PFSK-1 (cell line): ENCODE data around the gene EIF1B.

Source experiments
- FOXP2 ChIP-seq: optimal IDR thresholded peaks from 2 replicates; pipeline ENCODE3; 2011; ENCODE audit warnings: borderline replicate concordance, control low read depth, inconsistent platforms; ENCODE audit not compliant: insufficient read depth; ENCODE audit errors: extremely low read length, extremely low read depth
- POLR2AphosphoS5 ChIP-seq: IDR thresholded peaks from 2 replicates; pipeline ENCODE4 v1.6.1; 2012; ENCODE audit warnings: low read depth, mild to moderate bottlenecking, control low read depth, low read length, moderate library complexity
- SIN3A ChIP-seq: IDR thresholded peaks from 2 replicates; pipeline ENCODE4 v1.6.1; 2012; ENCODE audit warnings: mild to moderate bottlenecking, low read length, moderate library complexity, borderline replicate concordance; ENCODE audit not compliant: insufficient read depth
- TAF1 ChIP-seq: IDR thresholded peaks from 2 replicates; pipeline ENCODE4 v1.6.1; 2012; ENCODE audit warnings: low read length, control low read depth, borderline replicate concordance; ENCODE audit not compliant: insufficient read depth
- TF ChIP-seq, protein P1 (sequence below), 2 experiments: IDR thresholded peaks; 2 replicates each; pipeline versions ENCODE4 v1.6.1 to v1.8.0; 2011 to 2012; ENCODE audit warnings: low read depth in 2 of 2, low read length in 2 of 2, control low read depth in 1 of 2, inconsistent platforms in 1 of 2, mild to moderate bottlenecking in 1 of 2, moderate library complexity in 1 of 2; ENCODE audit not compliant: insufficient read depth in 1 of 2

The EIF1B gene

DNA sequence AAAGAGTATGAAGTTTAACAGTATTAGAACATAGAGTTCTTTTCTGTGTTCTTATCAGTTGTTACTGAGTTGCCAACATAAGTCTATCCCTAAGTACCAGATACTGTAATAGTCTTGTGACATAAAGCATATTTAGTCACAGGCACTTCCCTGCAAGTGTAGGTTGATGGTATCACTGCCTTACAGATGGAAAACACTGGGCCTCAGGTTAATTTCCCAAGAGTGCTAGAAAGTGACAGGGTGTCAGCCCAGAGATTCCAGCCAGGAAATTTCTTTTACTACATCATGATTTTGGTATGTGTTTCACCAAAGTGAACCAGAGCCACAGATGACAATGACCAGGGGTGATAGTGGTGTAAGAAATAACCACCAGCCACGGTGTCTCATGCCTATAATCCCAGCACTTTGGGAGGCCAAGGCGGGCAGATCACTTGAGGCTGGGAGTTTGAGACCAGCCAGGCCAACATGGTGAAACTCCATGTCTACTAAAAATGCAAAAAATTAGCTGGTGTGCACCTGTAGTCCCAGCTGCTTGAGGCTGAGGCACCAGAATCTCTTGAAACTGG is 3.2 kb downstream of the EIF1B start:
- TF ChIP-seq POLR2AphosphoS5 (no peak), FOXP2 (no peak), SIN3A (no peak), TAF1 (no peak)
- TF ChIP-seq, protein P1, sequence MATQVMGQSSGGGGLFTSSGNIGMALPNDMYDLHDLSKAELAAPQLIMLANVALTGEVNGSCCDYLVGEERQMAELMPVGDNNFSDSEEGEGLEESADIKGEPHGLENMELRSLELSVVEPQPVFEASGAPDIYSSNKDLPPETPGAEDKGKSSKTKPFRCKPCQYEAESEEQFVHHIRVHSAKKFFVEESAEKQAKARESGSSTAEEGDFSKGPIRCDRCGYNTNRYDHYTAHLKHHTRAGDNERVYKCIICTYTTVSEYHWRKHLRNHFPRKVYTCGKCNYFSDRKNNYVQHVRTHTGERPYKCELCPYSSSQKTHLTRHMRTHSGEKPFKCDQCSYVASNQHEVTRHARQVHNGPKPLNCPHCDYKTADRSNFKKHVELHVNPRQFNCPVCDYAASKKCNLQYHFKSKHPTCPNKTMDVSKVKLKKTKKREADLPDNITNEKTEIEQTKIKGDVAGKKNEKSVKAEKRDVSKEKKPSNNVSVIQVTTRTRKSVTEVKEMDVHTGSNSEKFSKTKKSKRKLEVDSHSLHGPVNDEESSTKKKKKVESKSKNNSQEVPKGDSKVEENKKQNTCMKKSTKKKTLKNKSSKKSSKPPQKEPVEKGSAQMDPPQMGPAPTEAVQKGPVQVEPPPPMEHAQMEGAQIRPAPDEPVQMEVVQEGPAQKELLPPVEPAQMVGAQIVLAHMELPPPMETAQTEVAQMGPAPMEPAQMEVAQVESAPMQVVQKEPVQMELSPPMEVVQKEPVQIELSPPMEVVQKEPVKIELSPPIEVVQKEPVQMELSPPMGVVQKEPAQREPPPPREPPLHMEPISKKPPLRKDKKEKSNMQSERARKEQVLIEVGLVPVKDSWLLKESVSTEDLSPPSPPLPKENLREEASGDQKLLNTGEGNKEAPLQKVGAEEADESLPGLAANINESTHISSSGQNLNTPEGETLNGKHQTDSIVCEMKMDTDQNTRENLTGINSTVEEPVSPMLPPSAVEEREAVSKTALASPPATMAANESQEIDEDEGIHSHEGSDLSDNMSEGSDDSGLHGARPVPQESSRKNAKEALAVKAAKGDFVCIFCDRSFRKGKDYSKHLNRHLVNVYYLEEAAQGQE (IDR thresholded peaks at IDR 0.05; ENCODE audit: insufficient read depth in 1 of 2, low read depth in 2 of 2, low read length in 2 of 2), result no peak

GRCh38 chr3:40313975-40314860 is 4.7 kb downstream of the EIF1B start:
- no peak for TF ChIP-seq POLR2AphosphoS5
- TF ChIP-seq FOXP2, result no peak

DNA sequence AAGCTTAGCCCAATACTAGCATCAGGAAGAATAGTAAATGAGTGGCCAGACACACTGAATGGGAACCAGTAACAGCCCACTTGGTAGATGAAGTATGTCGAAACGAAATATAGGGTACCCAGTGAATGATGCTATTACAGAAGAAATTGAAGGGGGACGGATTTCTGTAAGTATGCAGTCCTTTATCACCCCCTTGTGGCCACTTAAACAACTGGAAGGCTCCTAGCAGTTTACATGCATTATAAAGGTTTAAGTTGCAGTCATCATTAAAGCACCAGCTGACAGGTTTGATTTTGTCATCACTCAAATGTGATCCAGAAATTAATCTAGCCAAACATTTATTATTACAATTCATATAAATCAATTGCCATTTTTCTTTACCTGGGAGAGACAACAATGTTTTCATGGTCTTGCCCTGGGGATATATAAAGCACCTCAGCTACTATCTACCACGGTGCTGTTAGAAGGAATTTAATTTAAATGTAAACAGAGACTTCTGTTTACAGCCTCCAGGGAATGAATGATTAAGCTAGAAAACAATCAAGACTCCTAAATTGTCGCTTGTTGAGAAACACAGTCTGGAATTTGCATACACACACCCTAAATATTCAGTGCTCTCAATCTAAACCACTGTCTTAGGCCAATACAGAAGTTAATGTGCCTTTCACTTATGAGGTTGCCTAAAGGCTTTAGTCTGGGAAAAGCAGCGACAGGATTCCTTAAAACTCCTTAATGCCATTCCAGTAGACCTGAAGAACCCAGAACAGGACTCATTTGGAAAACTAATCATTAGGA is 7.8 kb downstream of the EIF1B start:
- TF ChIP-seq, protein P1 (IDR thresholded peaks at IDR 0.05; ENCODE audit: insufficient read depth in 1 of 2, low read depth in 2 of 2, low read length in 2 of 2), result no peak
- TF ChIP-seq POLR2AphosphoS5 (no peak), TAF1 (no peak), SIN3A (no peak), FOXP2 (no peak)

DNA sequence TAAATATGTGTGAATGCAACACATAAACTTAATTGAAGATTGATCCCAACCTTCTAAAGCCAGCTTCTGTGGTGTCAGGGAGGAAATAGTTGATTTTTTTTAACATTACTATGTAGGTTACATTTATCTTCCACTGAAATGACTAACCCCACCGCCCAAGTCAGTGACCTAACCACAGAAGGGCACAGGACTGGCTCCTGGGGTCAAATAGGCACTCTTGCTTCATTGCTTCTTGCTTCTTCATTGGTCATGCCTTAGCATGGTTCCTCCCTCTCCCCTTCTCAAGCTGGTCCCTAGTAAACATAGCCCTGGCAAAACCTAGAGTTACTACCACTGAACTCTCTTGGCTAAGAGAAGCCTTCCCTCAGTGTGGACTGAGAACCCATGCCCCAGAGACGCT is 12.3 kb downstream of the EIF1B start:
- TF ChIP-seq FOXP2 (no peak), SIN3A (no peak), POLR2AphosphoS5 (no peak), TAF1 (no peak)
- TF ChIP-seq, protein P1 (IDR thresholded peaks at IDR 0.05; ENCODE audit: insufficient read depth in 1 of 2, low read depth in 2 of 2, low read length in 2 of 2), result no peak

- TF ChIP-seq SIN3A (no peak), POLR2AphosphoS5 (no peak), TAF1 (no peak), FOXP2 (no peak)
- TF ChIP-seq, protein P1 (IDR thresholded peaks at IDR 0.05; ENCODE audit: insufficient read depth in 1 of 2, low read depth in 2 of 2, low read length in 2 of 2), result no peak
These were observed 14.4 kb downstream of the EIF1B start for GRCh38 chr3:40323946-40324345.
